HCT116 (cell line): Measurements from ENCODE around the gene SETD1A. TPM values are rescaled to one million over a fixed set of nuclear protein-coding genes. Genes with fewer than 3 reads are reported as not detected.

ENCODE experiments used
- ATAC-seq: fragments of 200-7000 bp; cut with Tn5 transposase; 2 replicates; pipeline ENCODE4 v1.9.1; 2020; ENCODE audit warnings: mild to moderate bottlenecking, moderate library complexity
- BruUV-seq: library from RNA; stranded (reverse); fragments of 400-500 nt; replicated peaks from 2 replicates; lab custom pipeline; 2021; lab: Mats Ljungman, UMichigan
- CTCF ChIA-PET: fragments of 300-600 bp; sonication (Branson Sonifier 250); formaldehyde crosslinking; loops from one replicate; lab custom pipeline; 2021; ENCODE audit warnings: antibody characterized with exemption; lab: Charles Lee
- POLR2A ChIA-PET: fragments of 300-600, 350-600 bp; sonication (Branson Sonifier 250); formaldehyde crosslinking; loops from one replicate; lab custom pipeline; 2021; ENCODE audit warnings: antibody characterized with exemption; lab: Charles Lee
- RAD21 ChIA-PET, 2 experiments: fragments of 300-600 bp; sonication (Branson Sonifier 250); formaldehyde crosslinking; loops; one replicate each; lab custom pipeline; 2023; ENCODE audit warnings: low total read pairs in 2 of 2; ENCODE audit not compliant: uncharacterized antibody in 2 of 2, unreplicated experiment in 2 of 2, low non-redundant PET in 1 of 2; lab: Charles Lee
- DNase-seq: peaks from one replicate; pipeline ENCODE4 v3.0.0-alpha.2; 2010; ENCODE audit warnings: low read depth, low spot score
- H2AFZ ChIP-seq: fragments of 200-600 bp; shearing (Covaris generic), sonication (generic); 2 replicates; pipeline ENCODE4 v1.6.1; 2017; ENCODE audit warnings: low read depth, mixed run types, mixed read lengths, antibody characterized with exemption, low read length; ENCODE audit not compliant: poor library complexity, severe bottlenecking
- H3K27ac ChIP-seq: 2 replicates; pipeline ENCODE4 v1.5.1; 2012; ENCODE audit warnings: low read depth, low read length
- H3K27me3 ChIP-seq: fragments of 200-600 bp; sonication (generic); 2 replicates; pipeline ENCODE4 v1.6.1; 2016; ENCODE audit warnings: mixed run types, low read length, mixed read lengths; ENCODE audit not compliant: insufficient read depth
- H3K36me3 ChIP-seq, 2 experiments: fragments of 200-500 bp in 1 of 2; fragments of 200-600 bp in 1 of 2; sonication (Bioruptor generic) in 1 of 2; sonication (generic) in 1 of 2; 2 replicates each; pipeline versions ENCODE4 v1.5.1 to v1.6.1; 2014 to 2016; ENCODE audit warnings: low read length in 2 of 2, inconsistent platforms in 1 of 2, mixed read lengths in 1 of 2, mixed run types in 1 of 2; ENCODE audit not compliant: insufficient read depth in 2 of 2, control insufficient read depth in 1 of 2
- H3K4me1 ChIP-seq, 2 experiments: fragments of 200-600 bp in 1 of 2; sonication (generic) in 1 of 2; 2 replicates each; pipeline versions ENCODE4 v1.5.1 to v1.6.1; 2012 to 2017; ENCODE audit warnings: low read length in 2 of 2, inconsistent platforms in 1 of 2, mild to moderate bottlenecking in 1 of 2, mixed read lengths in 1 of 2, mixed run types in 1 of 2, moderate library complexity in 1 of 2; ENCODE audit not compliant: insufficient read depth in 2 of 2, control insufficient read depth in 1 of 2
- H3K4me2 ChIP-seq: fragments of 200-600 bp; sonication (generic); 2 replicates; pipeline ENCODE4 v1.6.1; 2017; ENCODE audit warnings: mixed run types, low read length, mixed read lengths
- H3K4me3 ChIP-seq, 2 experiments: fragments of 200-600 bp in 1 of 2; sonication (generic) in 1 of 2; replicated peaks in 1 of 2; 2 replicates each; pipeline ENCODE4 v1.5.1; 2011 to 2016; ENCODE audit warnings: low read length in 2 of 2, control low read depth in 1 of 2, low read depth in 1 of 2, mild to moderate bottlenecking in 1 of 2, mixed read lengths in 1 of 2, mixed run types in 1 of 2
- H3K79me2 ChIP-seq: fragments of 200-600 bp; sonication (generic); 2 replicates; pipeline ENCODE4 v1.6.1; 2017; ENCODE audit warnings: mild to moderate bottlenecking, mixed run types, low read length, moderate library complexity, mixed read lengths; ENCODE audit not compliant: insufficient read depth
- H3K9ac ChIP-seq: fragments of 200-600 bp; sonication (generic); 2 replicates; pipeline ENCODE4 v1.6.1; 2016; ENCODE audit warnings: low read length, mixed read lengths
- H3K9me2 ChIP-seq: fragments of 200-600 bp; sonication (generic), shearing (Covaris generic); 2 replicates; pipeline ENCODE4 v1.6.1; 2017; ENCODE audit warnings: mixed run types, mild to moderate bottlenecking, moderate library complexity; ENCODE audit not compliant: insufficient read depth
- H3K9me3 ChIP-seq, 2 experiments: fragments of 200-500 bp in 1 of 2; fragments of 200-600 bp in 1 of 2; sonication (Bioruptor generic) in 1 of 2; sonication (generic) in 1 of 2; 2 replicates each; pipeline ENCODE4 v1.6.1; 2014 to 2017; ENCODE audit warnings: low read length in 2 of 2, mixed read lengths in 2 of 2, inconsistent platforms in 1 of 2, low read depth in 1 of 2, mild to moderate bottlenecking in 1 of 2, mixed run types in 1 of 2, moderate library complexity in 1 of 2; ENCODE audit not compliant: control insufficient read depth in 1 of 2, insufficient read depth in 1 of 2
- H4K20me1 ChIP-seq: fragments of 200-600 bp; sonication (generic), shearing (Covaris generic); 2 replicates; pipeline ENCODE4 v1.6.1; 2017; ENCODE audit warnings: mixed run types, mild to moderate bottlenecking, moderate library complexity; ENCODE audit not compliant: insufficient read depth
- CTCF ChIP-seq, 3 experiments: fragments of 200-600 bp in 1 of 3; sonication (generic) in 1 of 3; IDR thresholded peaks in 2 of 3; conservative IDR thresholded peaks in 1 of 3; 2 replicates each; pipeline ENCODE4 v1.5.1; 2012 to 2017; ENCODE audit warnings: low read depth in 2 of 3, low read length in 2 of 3, antibody characterized with exemption in 1 of 3, borderline replicate concordance in 1 of 3, control low read depth in 1 of 3, mild to moderate bottlenecking in 1 of 3, mixed read lengths in 1 of 3, mixed run types in 1 of 3, moderate library complexity in 1 of 3; ENCODE audit not compliant: insufficient read depth in 1 of 3
- ELF1 ChIP-seq: IDR thresholded peaks from 2 replicates; pipeline ENCODE4 v1.6.1; 2012; ENCODE audit warnings: low read depth, borderline replicate concordance
- SIN3A ChIP-seq: IDR thresholded peaks from 2 replicates; pipeline ENCODE4 v1.6.1; 2012; ENCODE audit warnings: low read depth
- SP1 ChIP-seq: IDR thresholded peaks from 2 replicates; pipeline ENCODE4 v1.6.1; 2012; ENCODE audit warnings: low read depth
- ZFX ChIP-seq: fragments of 450-650 bp; IDR thresholded peaks from 2 replicates; pipeline ENCODE4 v1.6.1; 2017
- ZNF274 ChIP-seq: fragments of 200-500 bp; sonication (Bioruptor generic); IDR thresholded peaks from 2 replicates; pipeline ENCODE4 v1.6.1; 2014; ENCODE audit warnings: mild to moderate bottlenecking, low read depth, low read length, inconsistent platforms
- intact Hi-C: fragments of 100-400 bp; cut with micrococcal nuclease; formaldehyde crosslinking; loops from 2 replicates; pipeline ENCODE4 v1.10.0; 2022
- total RNA-seq: library from RNA; stranded (reverse); gene quantifications from one replicate; pipeline ENCODE4 v1.2.1, GENCODE V29; 2021; ENCODE audit not compliant: unreplicated experiment

The SETD1A gene
- total RNA-seq, 1 experiment from 2014 or later = 26.9 TPM

GRCh38 chr16:30979170-30980022 is 21.8 kb downstream of the SETD1A start (continued):
- TF ChIP-seq ZNF274 = no peak
- TF ChIP-seq ZFX = no peak
- TF ChIP-seq CTCF (IDR thresholded peaks at IDR 0.05 in 2 of 3, conservative IDR thresholded peaks at IDR 0.05 in 1 of 3; ENCODE audit: borderline replicate concordance in 1 of 3, insufficient read depth in 1 of 3, low read depth in 2 of 3, low read length in 2 of 3) = no peak

GRCh38 chr16:30980023-30980371 is 22.4 kb downstream of the SETD1A start:
- TF ChIP-seq ELF1 (no peak), SP1 (no peak), SIN3A (no peak)
- TF ChIP-seq, all 23 proteins: peak for 0
- Histone ChIP-seq H3K9ac (no peak overlapping the region), H3K27ac (no peak overlapping the region), H2AFZ (no peak overlapping the region), H3K27me3 (no peaks in the 10 kb centered on the region), H4K20me1 (no peaks in the 10 kb centered on the region), H3K4me1 (peaks cover 0 to 4% of the 10 kb centered on the region in 2 experiments; a peak in 3 of 4 replicates), H3K9me3 (no peaks in the 10 kb centered on the region), H3K4me2 (no peak overlapping the region), H3K36me3 (peaks cover 11 to 24% of the 10 kb centered on the region in 2 experiments; a peak in 3 of 4 replicates), H3K9me2 (no peaks in the 10 kb centered on the region), H3K4me3 (no peak overlapping the region), H3K79me2 (peaks cover 3% of the 10 kb centered on the region; the same call in 1 of the 2 replicates)
- intact Hi-C loops = loop anchor here (10.0 kb wide), 1 partner anchor 715 kb away; no protein-coding TSS in a partner anchor
- no peak for DNase-seq
- CTCF ChIA-PET = no interaction called here
- RAD21 ChIA-PET = no interaction called here
- ATAC-seq = no peak
- POLR2A ChIA-PET = no interaction called here
- BruUV-seq = no TSS peak
